RWPE1 (cell line): ENCODE data around the gene SLC25A33.
"Not testable (repeated sequence)": the region's sequence is repeated elsewhere in the genome, so short reads cannot be mapped to it uniquely, and the experiment has no call there.

Experiments used
- CTCF ChIA-PET: fragments of 350-600 bp; sonication (Branson Sonifier 250); formaldehyde crosslinking; extraction: SDS; loops from one replicate; lab custom pipeline; 2021; lab: Yijun Ruan, JAX
- POLR2A ChIA-PET: fragments of 400-600 bp; formaldehyde crosslinking; extraction: SDS; loops from one replicate; lab custom pipeline; 2020; ENCODE audit warnings: antibody characterized with exemption; ENCODE audit not compliant: low non-redundant PET; lab: Yijun Ruan, JAX
- DNase-seq: peaks from one replicate; pipeline ENCODE4 v3.0.0; 2012; ENCODE audit warnings: low spot score
- H3K27ac ChIP-seq: fragments of 450-650 bp; 2 replicates; pipeline ENCODE4 v1.5.1; 2017
- CTCF ChIP-seq: fragments of 450-650 bp; conservative IDR thresholded peaks from 2 replicates; pipeline ENCODE4 v1.5.1; 2017; ENCODE audit warnings: low read depth, mild to moderate bottlenecking

SLC25A33 gene

GRCh38 chr1:9559673-9560072 lies 20.4 kb downstream of the SLC25A33 start:
- no peak for DNase-seq
- CTCF ChIA-PET: interaction anchor here (0.6 to 1.0 kb wide), 3 partner anchors 19 to 458 kb away, joined by 3 to 5 read pairs (median 5); no protein-coding TSS in a partner anchor
- POLR2A ChIA-PET: no interaction called here
- peak overlapping the region; percentile 28; the same call in 1 of the 2 replicates for H3K27ac ChIP-seq
- no peak for TF ChIP-seq CTCF

- POLR2A ChIA-PET: not testable (repeated sequence)
Observed at GRCh38 chr1:9560090-9560489, 20.8 kb downstream of the SLC25A33 start.

GRCh38 chr1:9561429-9561828 lies 22.2 kb downstream of the SLC25A33 start:
- peak overlapping the region; percentile 72 for H3K27ac ChIP-seq
- CTCF ChIA-PET: interaction anchor here (0.5 to 1.1 kb wide), 4 partner anchors 19 to 70 kb away, joined by 3 to 4 read pairs (median 3); no protein-coding TSS in a partner anchor
- POLR2A ChIA-PET: no interaction called here

More at GRCh38 chr1:9560090-9560489, 20.8 kb downstream of the SLC25A33 start:
- H3K27ac ChIP-seq: peak overlapping the region; percentile 28; the same call in 1 of the 2 replicates
- not testable (repeated sequence) for DNase-seq
- CTCF ChIA-PET: interaction anchor here (1.0 kb wide), 1 partner anchor 34 kb away, joined by 5 read pairs; no protein-coding TSS in a partner anchor

GRCh38 chr1:9569267-9569666 lies 30.0 kb downstream of the SLC25A33 start:
- no peak overlapping the region for H3K27ac ChIP-seq
- TF ChIP-seq CTCF: no peak
- ChIA-PET POLR2A (no interaction called here), CTCF (interaction anchor here (1.5 kb wide), 1 partner anchor 23 kb away, joined by 4 read pairs; no protein-coding TSS in a partner anchor)
- DNase-seq: no peak

More at GRCh38 chr1:9561429-9561828, 22.2 kb downstream of the SLC25A33 start:
- TF ChIP-seq CTCF: no peak
- DNase-seq: peak; percentile 78

GRCh38 chr1:9570886-9571529 lies 31.7 kb downstream of the SLC25A33 start:
- H3K27ac ChIP-seq, DNase-seq, POLR2A ChIA-PET: not testable (repeated sequence)
- CTCF ChIA-PET: interaction anchor here (0.6 to 3.1 kb wide), 2 partner anchors 76 to 445 kb away, joined by 5 to 25 read pairs; no protein-coding TSS in a partner anchor

- peak; percentile 26; the same call in 1 of the 2 replicates for TF ChIP-seq CTCF
- POLR2A ChIA-PET: no interaction called here
- H3K27ac ChIP-seq: no peak overlapping the region
- DNase-seq: no peak
- CTCF ChIA-PET: interaction anchor here (0.6 to 3.1 kb wide), 13 partner anchors 8 to 539 kb away, joined by 3 to 25 read pairs (median 4); no protein-coding TSS in a partner anchor
Observed at GRCh38 chr1:9573723-9574122, 34.5 kb downstream of the SLC25A33 start.

GRCh38 chr1:9575486-9575885 lies 36.2 kb downstream of the SLC25A33 start:
- no peak for DNase-seq
- TF ChIP-seq CTCF: no peak
- POLR2A ChIA-PET: no interaction called here
- H3K27ac ChIP-seq: no peak overlapping the region
- CTCF ChIA-PET: interaction anchor here (1.0 to 1.1 kb wide), 2 partner anchors 80 to 81 kb away, joined by 3 to 4 read pairs; no protein-coding TSS in a partner anchor
